IPS-18c (cell line): ENCODE results near the gene NPIPA5.
"Not testable (repeated sequence)": the region's sequence is repeated elsewhere in the genome, so short reads cannot be mapped to it uniquely, and the experiment has no call there.

ENCODE experiments used
- H3K4me3 ChIP-seq: 2 replicates; pipeline ENCODE4 v1.7.0; 2013; ENCODE audit warnings: low read depth, mild to moderate bottlenecking, low read length, moderate library complexity; ENCODE audit not compliant: insufficient read depth
- H3K9me3 ChIP-seq: one replicate; pipeline ENCODE4 v1.6.1; 2013; ENCODE audit warnings: mild to moderate bottlenecking, low read length, moderate library complexity; ENCODE audit not compliant: control insufficient read depth, insufficient read depth

The NPIPA5 gene

DNA sequence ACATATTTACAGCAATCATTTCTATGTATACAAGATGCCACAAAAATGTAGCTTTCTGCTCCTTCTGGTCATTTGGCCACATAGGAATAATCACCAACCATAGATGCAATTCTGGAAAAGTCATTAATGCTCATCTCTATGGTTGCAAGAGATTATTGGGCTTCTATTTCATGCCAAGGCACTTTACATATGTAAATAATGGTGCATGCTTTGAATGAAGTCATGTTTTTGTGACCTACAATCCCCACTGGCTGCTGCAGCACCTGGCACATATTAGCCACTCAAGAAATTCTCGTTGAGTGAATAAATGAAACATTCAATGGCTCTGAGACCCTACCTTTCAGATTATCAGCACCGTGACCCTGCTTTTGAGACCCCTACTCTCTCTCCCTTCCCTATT is 47.1 kb downstream of the NPIPA5 start:
- H3K4me3 ChIP-seq, H3K9me3 ChIP-seq: not testable (repeated sequence)

DNA sequence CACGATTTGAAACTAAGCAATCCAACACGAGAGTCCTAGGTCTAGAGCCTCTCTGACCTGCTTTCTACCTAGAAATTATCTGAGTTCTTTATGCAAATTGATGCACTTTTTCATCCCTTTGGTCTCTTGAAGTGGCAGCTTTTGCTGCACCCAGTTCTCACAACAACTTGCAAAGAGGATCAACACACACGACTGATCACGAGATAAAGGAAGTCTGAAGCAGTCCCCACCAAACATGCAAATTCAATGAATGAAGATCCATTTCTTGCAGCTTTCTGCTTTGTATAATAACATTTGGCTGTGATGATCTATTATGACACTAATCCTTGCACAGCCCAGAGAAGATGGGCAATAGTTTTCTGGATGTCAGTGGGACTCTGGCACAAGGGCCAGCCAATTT is 53.1 kb downstream of the NPIPA5 start:
- H3K9me3 ChIP-seq, H3K4me3 ChIP-seq: not testable (repeated sequence)

DNA sequence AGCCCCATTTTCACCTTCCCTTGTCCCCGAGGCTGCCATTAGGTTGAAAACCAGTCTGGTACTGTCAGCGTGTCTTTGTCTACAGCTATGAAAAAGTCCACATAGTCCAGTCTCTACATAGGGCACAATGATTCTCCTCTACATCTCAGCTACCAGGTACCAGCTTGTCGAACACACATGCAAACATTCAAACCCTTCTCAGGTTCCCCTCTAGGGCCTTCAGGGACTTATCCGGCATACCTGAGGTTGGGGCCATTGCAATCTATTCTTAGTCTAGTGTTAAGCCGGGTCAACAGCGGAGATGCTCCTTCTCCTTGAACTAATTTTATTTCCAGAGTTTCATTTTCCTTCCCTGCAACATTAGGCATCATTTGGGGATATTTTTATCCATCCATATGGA is 54.7 kb downstream of the NPIPA5 start:
- not testable (repeated sequence) for H3K9me3 ChIP-seq, H3K4me3 ChIP-seq

DNA sequence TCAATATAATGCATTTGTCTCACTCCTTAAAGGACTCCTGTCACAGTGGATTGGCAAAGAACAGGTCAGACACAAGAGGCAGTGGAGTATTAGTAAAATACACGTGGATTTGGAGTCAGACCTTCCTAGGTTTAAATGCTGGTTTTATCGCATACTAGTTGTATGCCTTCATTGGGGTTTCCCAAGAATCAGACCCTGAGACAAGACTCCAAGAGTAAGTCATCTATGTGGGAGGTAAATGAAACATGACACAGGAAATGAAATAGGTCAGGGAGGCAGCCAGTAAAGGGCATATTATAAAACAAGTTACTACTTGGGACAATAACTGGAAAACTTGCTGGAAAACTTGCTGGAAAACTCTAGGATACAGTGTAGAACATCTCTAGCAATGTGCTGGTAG is 56.9 kb downstream of the NPIPA5 start:
- not testable (repeated sequence) for H3K9me3 ChIP-seq, H3K4me3 ChIP-seq

DNA sequence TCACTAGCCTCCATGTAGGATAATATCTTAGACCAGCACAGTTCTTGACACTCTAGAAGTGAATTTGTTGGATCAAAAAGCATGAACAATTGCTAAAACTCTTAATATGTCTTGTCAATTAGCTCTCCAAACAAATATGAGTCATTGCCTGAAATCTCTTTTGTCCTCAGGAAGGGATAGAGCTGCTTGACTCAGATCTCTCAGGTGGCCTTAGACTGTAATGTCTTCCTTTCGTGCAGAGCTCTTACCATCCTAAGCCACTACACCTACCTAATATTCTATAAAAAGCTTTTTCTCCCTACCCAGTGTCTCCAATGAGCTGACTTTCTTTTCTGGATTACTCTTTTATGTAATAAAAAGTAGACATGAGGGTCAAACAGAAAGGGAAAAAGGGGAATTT is 63.5 kb downstream of the NPIPA5 start:
- H3K9me3 ChIP-seq, H3K4me3 ChIP-seq: not testable (repeated sequence)
